ENCODE measurements around the gene RNF157. TPM values are rescaled to one million over a fixed set of nuclear protein-coding genes. Genes with fewer than 3 reads are reported as not detected.

Gene RNF157
- total and polyA plus RNA-seq, 11 donors, result 3.6 to 7.4 (median 5.2) TPM

Small RNAs within 50 kb of the gene (microRNA-seq; reads per million reads assigned to microRNA genes)
- gene MIR6868, result 0 to 5.4 (median 0.03) reads per million in 4 donors

Other genes with a start within 250 kb of the RNF157 start
- gene CDK3, start 239.6 kb downstream of the RNF157 start, total RNA-seq, result 1 to 10 TPM in 6 of 9 donors, under 1 TPM in 1, not detected in 2; 0.46 to 3.1 (median 1.5) TPM
- 1 to 10 TPM; 1.6 to 3.6 TPM for gene CDK3, start 239.6 kb downstream of the RNF157 start, polyA plus RNA-seq
- gene EVPL, start 213.2 kb downstream of the RNF157 start, total RNA-seq, result 1 to 10 TPM in 1 of 9 donors, under 1 TPM in 5, not detected in 3; 0.04 to 2.0 (median 0.09) TPM
- gene EVPL, start 213.2 kb downstream of the RNF157 start, polyA plus RNA-seq, result under 1 TPM; 0.03 to 0.04 TPM
- 10 to 100 TPM; 33.2 to 66.8 (median 59.4) TPM for gene SRP68, start 168.0 kb downstream of the RNF157 start, total RNA-seq
- gene SRP68, start 168.0 kb downstream of the RNF157 start, polyA plus RNA-seq, result 10 to 100 TPM; 26.8 to 80.0 TPM
- not detected for gene GALR2, start 165.7 kb downstream of the RNF157 start, total RNA-seq
- under 1 TPM in 1 of 2 donors, not detected in 1; 0.18 TPM for gene GALR2, start 165.7 kb downstream of the RNF157 start, polyA plus RNA-seq
- under 1 TPM in 1 of 9 donors, not detected in 8; 0.13 TPM for gene ZACN, start 161.3 kb downstream of the RNF157 start, total RNA-seq
- 1 to 10 TPM in 1 of 2 donors, under 1 TPM in 1; 0.51 to 1.5 TPM for gene ZACN, start 161.3 kb downstream of the RNF157 start, polyA plus RNA-seq
- gene EXOC7, start 136.7 kb downstream of the RNF157 start, total RNA-seq, result 100 to 1,000 TPM in 1 of 9 donors, 10 to 100 TPM in 8; 64.4 to 107 (median 80.5) TPM
- gene EXOC7, start 136.7 kb downstream of the RNF157 start, polyA plus RNA-seq, result 10 to 100 TPM; 39.7 to 62.5 TPM
- not detected for gene FOXJ1, start 99.2 kb downstream of the RNF157 start, total RNA-seq
- gene FOXJ1, start 99.2 kb downstream of the RNF157 start, polyA plus RNA-seq, result not detected
- 10 to 100 TPM in 8 of 9 donors, 1 to 10 TPM in 1; 8.5 to 49.8 (median 24.5) TPM for gene UBALD2, start 24.9 kb upstream of the RNF157 start, total RNA-seq
- 10 to 100 TPM; 12.5 to 18.5 TPM for gene UBALD2, start 24.9 kb upstream of the RNF157 start, polyA plus RNA-seq
- 1 to 10 TPM; 1.0 to 2.7 (median 1.6) TPM for gene QRICH2, start 67.8 kb upstream of the RNF157 start, total RNA-seq
- gene QRICH2, start 67.8 kb upstream of the RNF157 start, polyA plus RNA-seq, result 1 to 10 TPM; 2.1 to 2.7 TPM
- 10 to 100 TPM; 28.2 to 39.7 (median 30.9) TPM for gene PRPSAP1, start 113.4 kb upstream of the RNF157 start, total RNA-seq
- 10 to 100 TPM; 22.7 to 36.1 TPM for gene PRPSAP1, start 113.4 kb upstream of the RNF157 start, polyA plus RNA-seq
- 10 to 100 TPM in 3 of 9 donors, 1 to 10 TPM in 6; 2.6 to 13.8 (median 4.6) TPM for gene SPHK1, start 144.1 kb upstream of the RNF157 start, total RNA-seq
- gene SPHK1, start 144.1 kb upstream of the RNF157 start, polyA plus RNA-seq, result 10 to 100 TPM in 1 of 2 donors, 1 to 10 TPM in 1; 2.6 to 20.5 TPM
- gene UBE2O, start 212.7 kb upstream of the RNF157 start, total RNA-seq, result 10 to 100 TPM; 23.0 to 36.1 (median 31.8) TPM
- 10 to 100 TPM; 16.0 to 19.3 TPM for gene UBE2O, start 212.7 kb upstream of the RNF157 start, polyA plus RNA-seq
- gene AANAT, start 227.1 kb upstream of the RNF157 start, total RNA-seq, result not detected
- gene AANAT, start 227.1 kb upstream of the RNF157 start, polyA plus RNA-seq, result under 1 TPM in 1 of 2 donors, not detected in 1; 0.19 TPM

Measured in heart left ventricle (tissue), 11 donors.